SK-N-SH (cell line): Measurements from ENCODE around the gene ARID1B. TPM values are rescaled to one million over a fixed set of nuclear protein-coding genes. Genes with fewer than 3 reads are reported as not detected.

Source experiments
- CTCF ChIA-PET: fragments of 300-600, 350-600 bp; formaldehyde crosslinking; extraction: SDS; loops from one replicate; lab custom pipeline; 2021; lab: Yijun Ruan, JAX
- POLR2A ChIA-PET: fragments of 350-600 bp; sonication (Branson Sonifier 250); formaldehyde crosslinking; extraction: SDS; loops from one replicate; lab custom pipeline; 2020; ENCODE audit warnings: antibody characterized with exemption, inconsistent platforms; lab: Yijun Ruan, JAX
- DNase-seq: peaks from one replicate; pipeline ENCODE4 v3.0.0; 2012
- H2AFZ ChIP-seq: fragments of 200-600 bp; sonication (generic); 2 replicates; pipeline ENCODE4 v1.8.1; 2016; ENCODE audit warnings: antibody characterized with exemption, mild to moderate bottlenecking, low read depth
- H3F3A ChIP-seq: fragments of 200-600 bp; sonication (generic); replicated peaks from 2 replicates; pipeline ENCODE3; 2016; ENCODE audit warnings: antibody characterized with exemption, mild to moderate bottlenecking; ENCODE audit not compliant: insufficient read depth
- H3K27ac ChIP-seq, 2 experiments: fragments of 200-500 bp in 1 of 2; fragments of 200-600 bp in 1 of 2; sonication (Bioruptor generic) in 1 of 2; sonication (generic), shearing (Covaris generic) in 1 of 2; 2 replicates each; pipeline versions ENCODE4 v1.5.1 to v1.6.1; 2014 to 2016; ENCODE audit warnings: low read depth in 2 of 2, inconsistent platforms in 1 of 2, low read length in 1 of 2, mild to moderate bottlenecking in 1 of 2, mixed read lengths in 1 of 2
- H3K27me3 ChIP-seq: fragments of 200-600 bp; sonication (generic), shearing (Covaris generic); 2 replicates; pipeline ENCODE4 v1.6.1; 2016; ENCODE audit warnings: mixed run types; ENCODE audit not compliant: insufficient read depth
- H3K36me3 ChIP-seq, 2 experiments: fragments of 200-500 bp in 1 of 2; fragments of 200-600 bp in 1 of 2; sonication (Bioruptor generic) in 1 of 2; sonication (generic) in 1 of 2; replicated peaks in 1 of 2; 2 replicates each; pipeline versions ENCODE3 to v1.5.1; 2014 to 2016; ENCODE audit warnings: low read length in 1 of 2, mild to moderate bottlenecking in 1 of 2; ENCODE audit not compliant: insufficient read depth in 2 of 2, control insufficient read depth in 1 of 2
- H3K4me1 ChIP-seq, 2 experiments: fragments of 200-500 bp in 1 of 2; fragments of 200-600 bp in 1 of 2; sonication (Bioruptor generic) in 1 of 2; sonication (generic), shearing (Covaris generic) in 1 of 2; 2 replicates each; pipeline versions ENCODE4 v1.5.1 to v1.6.1; 2014 to 2016; ENCODE audit warnings: low read depth in 1 of 2, low read length in 1 of 2, mixed run types in 1 of 2; ENCODE audit not compliant: insufficient read depth in 2 of 2, control insufficient read depth in 1 of 2
- H3K4me2 ChIP-seq: fragments of 200-600 bp; sonication (generic), shearing (Covaris generic); 2 replicates; pipeline ENCODE4 v1.6.1; 2017; ENCODE audit warnings: mixed run types
- H3K4me3 ChIP-seq, 2 experiments: fragments of 200-500 bp in 1 of 2; fragments of 200-600 bp in 1 of 2; sonication (Bioruptor generic) in 1 of 2; sonication (generic), shearing (Covaris generic) in 1 of 2; 2 replicates each; pipeline versions ENCODE4 v1.5.1 to v1.8.1; 2014 to 2016; ENCODE audit warnings: low read depth in 2 of 2, inconsistent platforms in 1 of 2, low read length in 1 of 2, mild to moderate bottlenecking in 1 of 2, mixed read lengths in 1 of 2, moderate library complexity in 1 of 2
- H3K79me2 ChIP-seq: fragments of 200-600 bp; sonication (generic); 2 replicates; pipeline ENCODE4 v1.8.1; 2017; ENCODE audit warnings: mild to moderate bottlenecking; ENCODE audit not compliant: insufficient read depth
- H3K9ac ChIP-seq: fragments of 200-600 bp; sonication (generic); 2 replicates; pipeline ENCODE4 v1.6.1; 2017; ENCODE audit warnings: mixed run types
- H3K9me2 ChIP-seq: fragments of 200-600 bp; sonication (generic); 2 replicates; pipeline ENCODE4 v1.6.1; 2017; ENCODE audit warnings: mixed run types
- H3K9me3 ChIP-seq: fragments of 200-600 bp; sonication (generic); 2 replicates; pipeline ENCODE4 v1.6.1; 2017; ENCODE audit warnings: mixed run types, mild to moderate bottlenecking, moderate library complexity
- H4K20me1 ChIP-seq: fragments of 200-600 bp; sonication (generic); 2 replicates; pipeline ENCODE4 v1.6.1; 2017; ENCODE audit warnings: mild to moderate bottlenecking, mixed run types; ENCODE audit not compliant: insufficient read depth
- ELF1 ChIP-seq: IDR thresholded peaks from 2 replicates; pipeline ENCODE4 v1.4.0; 2012
- EP300 ChIP-seq, 2 experiments: IDR thresholded peaks; 2 replicates each; pipeline versions ENCODE4 v1.4.0 to v1.6.1; 2012; ENCODE audit warnings: borderline replicate concordance in 1 of 2, low read depth in 1 of 2, low read length in 1 of 2
- FOSL2 ChIP-seq: IDR thresholded peaks from 2 replicates; pipeline ENCODE4 v1.4.0; 2012; ENCODE audit warnings: low read depth, mild to moderate bottlenecking, moderate library complexity, borderline replicate concordance
- FOXJ3 ChIP-seq: sonication (generic); formaldehyde crosslinking; IDR thresholded peaks from 2 replicates; pipeline ENCODE4 v1.5.1; 2020; ENCODE audit warnings: mild to moderate bottlenecking, missing genetic modification reagents
- JUND ChIP-seq: IDR thresholded peaks from 2 replicates; pipeline ENCODE4 v1.4.0; 2012
- POLR2AphosphoS5 ChIP-seq: IDR thresholded peaks from 2 replicates; pipeline ENCODE4 v1.6.1; 2012; ENCODE audit warnings: low read depth, low read length
- RAD21 ChIP-seq: IDR thresholded peaks from 2 replicates; pipeline ENCODE4 v1.6.1; 2012; ENCODE audit warnings: mild to moderate bottlenecking, low read length
- RCOR1 ChIP-seq: fragments of 150-350 bp; IDR thresholded peaks from 2 replicates; pipeline ENCODE4 v1.6.1; 2017; ENCODE audit warnings: antibody characterized with exemption, low read length
- RFX5 ChIP-seq: IDR thresholded peaks from 2 replicates; pipeline ENCODE4 v1.6.1; 2012; ENCODE audit warnings: mild to moderate bottlenecking, improper control_type of control experiment, low read length
- RXRA ChIP-seq: IDR thresholded peaks from 2 replicates; pipeline ENCODE4 v1.4.0; 2012; ENCODE audit warnings: low read depth, mild to moderate bottlenecking, borderline replicate concordance
- SIN3A ChIP-seq: IDR thresholded peaks from 2 replicates; pipeline ENCODE4 v1.6.1; 2012; ENCODE audit warnings: low read depth, mild to moderate bottlenecking, low read length, moderate library complexity, borderline replicate concordance
- SMC3 ChIP-seq: IDR thresholded peaks from 2 replicates; pipeline ENCODE4 v1.6.1; 2012; ENCODE audit warnings: low read depth, low read length, improper control_type of control experiment
- TCF12 ChIP-seq: IDR thresholded peaks from 2 replicates; pipeline ENCODE4 v1.4.0; 2012
- YY1 ChIP-seq: IDR thresholded peaks from 2 replicates; pipeline ENCODE4 v1.4.0; 2012; ENCODE audit warnings: low read depth, mild to moderate bottlenecking
- WGBS: methylation state at CpG from one replicate; pipeline ENCODE4 v1.1.6; 2017; ENCODE audit warnings: low lambda C conversion rate; 5-methylcytosine and 5-hydroxymethylcytosine counted together
- polyA plus RNA-seq, 3 experiments: library from polyadenylated mRNA; depleted of rRNA; stranded (reverse); fragments of >200 nt; gene quantifications; 2 replicates each; pipeline ENCODE4 v1.2.3, GENCODE V29; 2012
- TF ChIP-seq, protein P1 (sequence below): fragments of 150-350 bp; IDR thresholded peaks from 2 replicates; pipeline ENCODE4 v1.6.1; 2017; ENCODE audit warnings: antibody characterized with exemption, low read length, low read depth, borderline replicate concordance
- TF ChIP-seq, protein P2 (sequence below): fragments of 200-600 bp; sonication (generic); IDR thresholded peaks from 2 replicates; pipeline ENCODE4 v1.6.1; 2017; ENCODE audit warnings: antibody characterized with exemption, mild to moderate bottlenecking, moderate library complexity

Gene ARID1B
- polyA plus RNA-seq, 1 of the 3 experiments (the other 2 are of a cell fraction), result 13.6 TPM

DNA sequence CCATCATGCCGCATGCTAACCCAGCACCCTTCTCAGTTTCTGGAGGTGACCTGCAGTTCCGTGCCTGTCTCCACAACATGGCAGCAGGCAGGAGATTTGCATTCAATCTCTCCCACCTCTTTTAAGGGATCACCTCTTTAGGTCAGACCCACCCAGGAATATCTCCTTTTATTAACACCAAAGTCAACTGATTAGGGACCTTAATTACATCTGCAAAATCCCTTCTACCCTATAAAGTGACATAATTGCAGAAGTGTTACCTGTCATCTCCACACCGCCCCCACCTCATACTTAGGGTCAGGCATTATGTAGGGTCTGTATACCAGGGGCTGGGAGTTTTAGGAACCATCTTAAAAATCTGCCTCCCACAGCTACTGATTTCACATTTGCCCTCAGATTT, 278.7 kb downstream of the ARID1B start:
- Histone ChIP-seq H3K4me3 (no peak overlapping the region), H3K4me2 (no peak overlapping the region), H3K4me1 (peaks cover 10 to 14% of the 10 kb centered on the region in 2 experiments; a peak in 3 of 4 replicates), H4K20me1 (no peaks in the 10 kb centered on the region; the same call in 1 of the 2 replicates), H3F3A (peaks cover 11% of the 10 kb centered on the region), H3K27me3 (no peaks in the 10 kb centered on the region), H3K9ac (no peak overlapping the region), H3K9me2 (no peaks in the 10 kb centered on the region), H3K36me3 (no peaks in the 10 kb centered on the region), H3K27ac (no peak overlapping the region), H3K9me3 (no peaks in the 10 kb centered on the region), H2AFZ (no peak overlapping the region), H3K79me2 (peaks cover 52% of the 10 kb centered on the region)
- TF ChIP-seq, protein P1, sequence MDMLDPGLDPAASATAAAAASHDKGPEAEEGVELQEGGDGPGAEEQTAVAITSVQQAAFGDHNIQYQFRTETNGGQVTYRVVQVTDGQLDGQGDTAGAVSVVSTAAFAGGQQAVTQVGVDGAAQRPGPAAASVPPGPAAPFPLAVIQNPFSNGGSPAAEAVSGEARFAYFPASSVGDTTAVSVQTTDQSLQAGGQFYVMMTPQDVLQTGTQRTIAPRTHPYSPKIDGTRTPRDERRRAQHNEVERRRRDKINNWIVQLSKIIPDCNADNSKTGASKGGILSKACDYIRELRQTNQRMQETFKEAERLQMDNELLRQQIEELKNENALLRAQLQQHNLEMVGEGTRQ, result no peak
- TF ChIP-seq POLR2AphosphoS5 (no peak), EP300 (IDR thresholded peaks at IDR 0.05; ENCODE audit: borderline replicate concordance in 1 of 2, low read depth in 1 of 2, low read length in 1 of 2) (no peak), SMC3 (no peak), FOSL2 (no peak), SIN3A (no peak), RXRA (no peak), FOXJ3 (CRISPR knock-in tag) (no peak), JUND (no peak)
- TF ChIP-seq, protein P2, sequence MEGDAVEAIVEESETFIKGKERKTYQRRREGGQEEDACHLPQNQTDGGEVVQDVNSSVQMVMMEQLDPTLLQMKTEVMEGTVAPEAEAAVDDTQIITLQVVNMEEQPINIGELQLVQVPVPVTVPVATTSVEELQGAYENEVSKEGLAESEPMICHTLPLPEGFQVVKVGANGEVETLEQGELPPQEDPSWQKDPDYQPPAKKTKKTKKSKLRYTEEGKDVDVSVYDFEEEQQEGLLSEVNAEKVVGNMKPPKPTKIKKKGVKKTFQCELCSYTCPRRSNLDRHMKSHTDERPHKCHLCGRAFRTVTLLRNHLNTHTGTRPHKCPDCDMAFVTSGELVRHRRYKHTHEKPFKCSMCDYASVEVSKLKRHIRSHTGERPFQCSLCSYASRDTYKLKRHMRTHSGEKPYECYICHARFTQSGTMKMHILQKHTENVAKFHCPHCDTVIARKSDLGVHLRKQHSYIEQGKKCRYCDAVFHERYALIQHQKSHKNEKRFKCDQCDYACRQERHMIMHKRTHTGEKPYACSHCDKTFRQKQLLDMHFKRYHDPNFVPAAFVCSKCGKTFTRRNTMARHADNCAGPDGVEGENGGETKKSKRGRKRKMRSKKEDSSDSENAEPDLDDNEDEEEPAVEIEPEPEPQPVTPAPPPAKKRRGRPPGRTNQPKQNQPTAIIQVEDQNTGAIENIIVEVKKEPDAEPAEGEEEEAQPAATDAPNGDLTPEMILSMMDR, result no peak
- 94% methylated on average over 2 of the region's 3 CpGs for WGBS
- ChIA-PET CTCF (interaction anchor here (3.7 kb wide), 1 partner anchor 10 kb away, joined by 24 read pairs; no protein-coding TSS in a partner anchor), POLR2A (no interaction called here)
- no peak for DNase-seq

DNA sequence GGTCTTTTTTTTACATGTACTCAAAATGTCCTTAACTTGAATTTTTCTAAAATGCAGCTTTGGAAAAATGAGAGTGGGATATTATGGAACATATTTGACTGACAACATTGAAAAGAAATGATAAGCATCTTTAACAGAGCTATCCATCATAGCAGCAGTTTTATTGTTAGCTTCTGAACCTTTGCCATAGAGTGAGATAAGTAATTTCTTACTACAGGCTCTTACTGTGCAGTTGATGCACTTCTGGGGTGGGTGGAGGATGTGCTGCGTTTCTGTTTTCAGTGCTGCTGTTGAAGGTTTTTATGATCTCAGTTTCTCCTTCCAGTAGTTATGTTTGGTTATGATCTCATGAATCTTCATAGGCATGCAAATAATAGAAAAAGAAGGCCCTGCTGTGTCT, 279.1 kb downstream of the ARID1B start:
- no peaks in the 10 kb centered on the region; the same call in 1 of the 2 replicates for H4K20me1 ChIP-seq
- H3K27ac ChIP-seq, result no peak overlapping the region; a peak in 1 of 4 replicates
- no peaks in the 10 kb centered on the region for H3K36me3 ChIP-seq
- no peak overlapping the region for H3K4me2 ChIP-seq
- peaks cover 52% of the 10 kb centered on the region for H3K79me2 ChIP-seq
- H3K27me3 ChIP-seq, result no peaks in the 10 kb centered on the region
- peaks cover 11% of the 10 kb centered on the region for H3F3A ChIP-seq
- no peaks in the 10 kb centered on the region for H3K9me2 ChIP-seq
- H3K9ac ChIP-seq, result no peak overlapping the region
- peaks cover 12 to 14% of the 10 kb centered on the region in 2 experiments; a peak in 3 of 4 replicates for H3K4me1 ChIP-seq
- H2AFZ ChIP-seq, result no peak overlapping the region
- H3K9me3 ChIP-seq, result no peaks in the 10 kb centered on the region
- ChIA-PET CTCF (interaction anchor here (0.6 to 3.7 kb wide), 2 partner anchors 11 to 146 kb away, joined by 3 to 24 read pairs; no protein-coding TSS in a partner anchor), POLR2A (no interaction called here)
- no peak for DNase-seq
- H3K4me3 ChIP-seq, result no peak overlapping the region
- 90% methylated on average over 1 of the region's 1 CpG for WGBS
- TF ChIP-seq RCOR1 (no peak), TCF12 (no peak), JUND (no peak), YY1 (no peak), RAD21 (no peak), RFX5 (no peak), ELF1 (no peak)
- TF ChIP-seq, protein P1, result no peak
